GM19397 (cell line): ENCODE measurements around the gene ARHGAP35.
"Not testable (repeated sequence)": the region's sequence is repeated elsewhere in the genome, so short reads cannot be mapped to it uniquely, and the experiment has no call there.

Source experiments
- ATAC-seq: cut with Tn5 transposase; IDR thresholded peaks from one replicate; pipeline ENCODE4 v1.9.1; 2021; ENCODE audit warnings: mild to moderate bottlenecking, moderate library complexity; ENCODE audit not compliant: unreplicated experiment

Gene ARHGAP35

GRCh38 chr19:46842791-46843190, 18.0 kb upstream of the ARHGAP35 start:
- ATAC-seq, result no peak

GRCh38 chr19:46844067-46844489, 16.7 kb upstream of the ARHGAP35 start:
- no peak for ATAC-seq

- no peak for ATAC-seq
Observed at GRCh38 chr19:46845959-46846459, 14.8 kb upstream of the ARHGAP35 start.

- no peak for ATAC-seq
Observed at GRCh38 chr19:46847528-46847927, 13.3 kb upstream of the ARHGAP35 start.

GRCh38 chr19:46848389-46848788, 12.4 kb upstream of the ARHGAP35 start:
- ATAC-seq, result no peak

GRCh38 chr19:46849610-46850009, 11.2 kb upstream of the ARHGAP35 start:
- ATAC-seq, result no peak

- ATAC-seq, result peak; percentile 95
Observed at GRCh38 chr19:46850228-46851203, 10.3 kb upstream of the ARHGAP35 start, which contains the start of gene AP2S1. Gene AP2S1, minus strand, starts transcription at chr19:46850846. Its CDS starts 80 bp downstream, at chr19:46850766.

GRCh38 chr19:46852830-46853229, 8.0 kb upstream of the ARHGAP35 start:
- no peak for ATAC-seq

- ATAC-seq, result not testable (repeated sequence)
Observed at GRCh38 chr19:46854698-46855097, 6.1 kb upstream of the ARHGAP35 start.

GRCh38 chr19:46856062-46857022, 4.5 kb upstream of the ARHGAP35 start:
- peak; percentile 35 for ATAC-seq

GRCh38 chr19:46859637-46860124, 1.1 kb upstream of the ARHGAP35 start:
- no peak for ATAC-seq

GRCh38 chr19:46860125-46860845, 512 bp upstream of the ARHGAP35 start:
- ATAC-seq, result peak; percentile 65

GRCh38 chr19:46861691-46862502, 1.1 kb downstream of the ARHGAP35 start:
- no peak for ATAC-seq

GRCh38 chr19:46862503-46862834, 1.7 kb downstream of the ARHGAP35 start:
- ATAC-seq, result no peak

GRCh38 chr19:46862974-46863632, 2.3 kb downstream of the ARHGAP35 start:
- ATAC-seq, result no peak

- no peak for ATAC-seq
Observed at GRCh38 chr19:46863818-46864629, 3.2 kb downstream of the ARHGAP35 start.

GRCh38 chr19:46866407-46867136, 5.8 kb downstream of the ARHGAP35 start:
- ATAC-seq, result no peak
